Right ventricle myocardium inferior (tissue), 1 donor: ENCODE results near the gene TEX19. TPM values are rescaled to one million over a fixed set of nuclear protein-coding genes. Genes with fewer than 3 reads are reported as not detected.
"Not testable (repeated sequence)": the region's sequence is repeated elsewhere in the genome, so short reads cannot be mapped to it uniquely, and the experiment has no call there.

ENCODE experiments used
- ATAC-seq: fragments of 200-7000 bp; cut with Tn5 transposase; one replicate; pipeline ENCODE4 v1.9.1; 2020; ENCODE audit warnings: mild to moderate bottlenecking, moderate library complexity
- DNase-seq: peaks from one replicate; pipeline ENCODE4 v3.0.0; 2021; ENCODE audit errors: missing footprints
- intact Hi-C: fragments of 100-400 bp; cut with DNase I; formaldehyde crosslinking; loops from one replicate; pipeline ENCODE4 v1.11.0; 2022
- total RNA-seq: library from RNA; stranded (reverse); fragmentation: NEBNext Ultra II Directional; extraction: Animal tissue kit (Norgen Biotek cat#: 25700); gene quantifications from one replicate; pipeline ENCODE4 v1.2.1, GENCODE V29; 2021
- donor health status: DM: no; HTN: yes; CAD: no; lungs with severe emphysema.

TEX19 gene
- total RNA-seq, 1 donor from 2014 or later = not detected

- ATAC-seq (no peak), DNase-seq (no peak)
- intact Hi-C loops = no loop called here
These were observed 27.6 kb upstream of the TEX19 start for GRCh38 chr17:82331345-82331939.

- intact Hi-C loops = no loop called here
- ATAC-seq = peak; percentile 44
- peak; percentile 87 for DNase-seq
These were observed 26.3 kb upstream of the TEX19 start for GRCh38 chr17:82332669-82333278.

- peak; percentile 53 for ATAC-seq
- peak; percentile 89 for DNase-seq
- intact Hi-C loops = no loop called here
These were observed 25.5 kb upstream of the TEX19 start, which contains the start of gene SECTM1 for GRCh38 chr17:82333279-82334171. SECTM1 (minus strand) TSS chr17:82333766; CDS start chr17:82327240, 6,526 bp downstream.

GRCh38 chr17:82334204-82334621, 24.8 kb upstream of the TEX19 start:
- intact Hi-C loops = no loop called here
- ATAC-seq = no peak
- DNase-seq = no peak

GRCh38 chr17:82334622-82335394, 24.2 kb upstream of the TEX19 start:
- ATAC-seq = no peak
- no peak for DNase-seq
- intact Hi-C loops = no loop called here

GRCh38 chr17:82338858-82339633, 20.0 kb upstream of the TEX19 start:
- DNase-seq (peak; percentile 56), ATAC-seq (peak; percentile 56)
- intact Hi-C loops = no loop called here

- intact Hi-C loops = no loop called here
- ATAC-seq (peak; percentile 5), DNase-seq (peak; percentile 68)
These were observed 19.1 kb upstream of the TEX19 start for GRCh38 chr17:82339634-82340580.

- intact Hi-C loops = no loop called here
- DNase-seq = no peak
- no peak for ATAC-seq
These were observed 16.5 kb upstream of the TEX19 start for GRCh38 chr17:82342361-82343079.

- DNase-seq = no peak
These were observed 15.5 kb upstream of the TEX19 start for GRCh38 chr17:82343560-82343959.

GRCh38 chr17:82344175-82344907, 14.7 kb upstream of the TEX19 start:
- intact Hi-C loops = no loop called here
- ATAC-seq (no peak), DNase-seq (peak; percentile 58)

More at GRCh38 chr17:82343560-82343959, 15.5 kb upstream of the TEX19 start:
- intact Hi-C loops = no loop called here
- ATAC-seq = no peak

GRCh38 chr17:82345151-82345976, 13.7 kb upstream of the TEX19 start:
- DNase-seq = no peak
- intact Hi-C loops = no loop called here
- ATAC-seq = no peak

- DNase-seq (peak; percentile 51), ATAC-seq (no peak)
- intact Hi-C loops = no loop called here
These were observed 12.4 kb upstream of the TEX19 start for GRCh38 chr17:82346342-82347300.

- intact Hi-C loops, DNase-seq, ATAC-seq: not testable (repeated sequence)
These were observed 11.1 kb upstream of the TEX19 start for GRCh38 chr17:82347994-82348393.

- ATAC-seq = no peak
- intact Hi-C loops = no loop called here
- DNase-seq = no peak
These were observed 10.6 kb upstream of the TEX19 start for GRCh38 chr17:82348434-82348833.
